ENCODE results near the gene HOOK2. TPM values are rescaled to one million over a fixed set of nuclear protein-coding genes. Genes with fewer than 3 reads are reported as not detected.
A peak's percentile ranks its signal among the peaks of the same experiment; 100 is the strongest.
"Not testable (repeated sequence)": the region's sequence is repeated elsewhere in the genome, so short reads cannot be mapped to it uniquely, and the experiment has no call there.

HOOK2 gene
- total RNA-seq, 2 donors from 2014 or later = 22.6 to 102 TPM

DNA sequence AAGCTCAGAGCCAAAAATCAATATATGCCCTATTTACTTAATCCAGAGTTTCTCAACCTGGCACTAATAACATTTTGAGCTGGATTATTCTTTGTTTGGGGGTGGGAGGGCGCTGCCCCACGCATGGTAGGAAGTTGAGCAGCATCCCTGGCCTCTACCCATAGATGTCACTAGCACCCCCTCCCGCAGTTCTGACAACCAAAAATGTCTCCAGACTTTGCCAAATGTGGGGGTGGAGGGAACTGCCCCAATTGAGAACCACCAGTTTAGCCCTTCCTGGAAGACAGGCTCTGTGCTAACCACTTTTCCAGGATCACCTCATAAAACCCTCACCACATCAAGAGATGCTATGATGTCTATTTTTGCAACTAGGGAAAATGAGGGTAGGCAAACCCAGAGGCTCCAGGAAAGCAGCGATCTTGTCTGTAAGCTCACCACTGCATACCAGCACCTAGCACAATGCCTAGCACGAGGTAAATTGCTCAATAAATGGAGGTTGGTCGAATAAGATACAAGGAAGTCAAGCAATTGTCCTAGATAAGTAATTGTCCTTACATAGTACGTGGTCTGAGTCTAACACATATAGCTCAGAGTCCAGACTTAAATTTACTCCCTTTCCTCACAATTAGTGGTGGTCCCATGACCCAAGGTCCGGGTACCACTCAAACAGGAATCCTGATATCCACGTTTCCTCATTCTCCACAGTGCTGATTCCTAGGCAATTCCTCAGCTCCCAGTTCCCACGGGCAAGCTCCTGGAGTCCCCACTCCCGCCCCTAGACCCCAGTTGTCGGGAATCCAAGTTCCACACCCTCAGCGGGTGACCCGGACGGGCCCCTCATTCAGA is 41.8 kb downstream of the HOOK2 start:
- peak overlapping the region; percentile 81 to 91 for H3K27ac ChIP-seq
- H3K36me3 ChIP-seq = peaks cover 23% of the 10 kb centered on the region
- ATAC-seq (ENCODE audit: insufficient number of reproducible peaks, low FRiP score, low read depth) (no peak), DNase-seq (ENCODE audit: low spot score) (no peak)
- no peaks in the 10 kb centered on the region for H3K9me3 ChIP-seq
- peak overlapping the region; percentile 96 for H3K4me3 ChIP-seq
- TF ChIP-seq, protein P1, sequence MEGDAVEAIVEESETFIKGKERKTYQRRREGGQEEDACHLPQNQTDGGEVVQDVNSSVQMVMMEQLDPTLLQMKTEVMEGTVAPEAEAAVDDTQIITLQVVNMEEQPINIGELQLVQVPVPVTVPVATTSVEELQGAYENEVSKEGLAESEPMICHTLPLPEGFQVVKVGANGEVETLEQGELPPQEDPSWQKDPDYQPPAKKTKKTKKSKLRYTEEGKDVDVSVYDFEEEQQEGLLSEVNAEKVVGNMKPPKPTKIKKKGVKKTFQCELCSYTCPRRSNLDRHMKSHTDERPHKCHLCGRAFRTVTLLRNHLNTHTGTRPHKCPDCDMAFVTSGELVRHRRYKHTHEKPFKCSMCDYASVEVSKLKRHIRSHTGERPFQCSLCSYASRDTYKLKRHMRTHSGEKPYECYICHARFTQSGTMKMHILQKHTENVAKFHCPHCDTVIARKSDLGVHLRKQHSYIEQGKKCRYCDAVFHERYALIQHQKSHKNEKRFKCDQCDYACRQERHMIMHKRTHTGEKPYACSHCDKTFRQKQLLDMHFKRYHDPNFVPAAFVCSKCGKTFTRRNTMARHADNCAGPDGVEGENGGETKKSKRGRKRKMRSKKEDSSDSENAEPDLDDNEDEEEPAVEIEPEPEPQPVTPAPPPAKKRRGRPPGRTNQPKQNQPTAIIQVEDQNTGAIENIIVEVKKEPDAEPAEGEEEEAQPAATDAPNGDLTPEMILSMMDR (IDR thresholded peaks at IDR 0.05) = no peak
- no peaks in the 10 kb centered on the region for H3K27me3 ChIP-seq (replicated peaks; ENCODE audit: insufficient read depth)
- H3K4me1 ChIP-seq (ENCODE audit: control insufficient read depth in 1 of 2, low read depth in 2 of 2) = peaks cover 29 to 43% of the 10 kb centered on the region in 2 donors

DNA sequence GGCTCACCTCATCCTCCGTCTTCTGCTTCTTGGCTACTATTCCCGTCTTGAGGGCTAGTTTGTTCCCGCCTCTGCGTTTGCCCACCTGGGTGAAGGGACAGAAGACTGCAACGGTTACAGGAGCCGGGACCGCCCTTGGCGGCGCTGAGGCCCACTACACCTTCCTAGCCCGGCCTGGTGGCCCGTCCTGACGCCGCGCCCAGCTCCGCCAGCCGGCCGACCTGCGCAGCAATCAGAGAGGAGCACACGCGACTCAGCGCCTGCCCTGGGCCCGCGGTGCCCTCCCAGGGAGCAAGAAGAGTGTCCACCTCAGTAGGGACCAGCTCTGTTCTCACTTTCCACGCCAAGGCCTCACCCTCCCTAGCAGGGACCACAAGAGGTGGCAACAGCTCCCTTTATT is 44.0 kb downstream of the HOOK2 start:
- Histone ChIP-seq H3K4me3 (no peak overlapping the region), H3K9me3 (no peaks in the 10 kb centered on the region), H3K27ac (no peak overlapping the region), H3K4me1 (ENCODE audit: control insufficient read depth in 1 of 2, low read depth in 2 of 2) (peaks cover 19 to 30% of the 10 kb centered on the region in 2 donors), H3K27me3 (replicated peaks; ENCODE audit: insufficient read depth) (no peaks in the 10 kb centered on the region), H3K36me3 (peaks cover 23% of the 10 kb centered on the region)
- DNase-seq (ENCODE audit: low spot score) (no peak), ATAC-seq (ENCODE audit: insufficient number of reproducible peaks, low FRiP score, low read depth) (no peak)
- TF ChIP-seq, protein P1 (IDR thresholded peaks at IDR 0.05) = no peak

DNA sequence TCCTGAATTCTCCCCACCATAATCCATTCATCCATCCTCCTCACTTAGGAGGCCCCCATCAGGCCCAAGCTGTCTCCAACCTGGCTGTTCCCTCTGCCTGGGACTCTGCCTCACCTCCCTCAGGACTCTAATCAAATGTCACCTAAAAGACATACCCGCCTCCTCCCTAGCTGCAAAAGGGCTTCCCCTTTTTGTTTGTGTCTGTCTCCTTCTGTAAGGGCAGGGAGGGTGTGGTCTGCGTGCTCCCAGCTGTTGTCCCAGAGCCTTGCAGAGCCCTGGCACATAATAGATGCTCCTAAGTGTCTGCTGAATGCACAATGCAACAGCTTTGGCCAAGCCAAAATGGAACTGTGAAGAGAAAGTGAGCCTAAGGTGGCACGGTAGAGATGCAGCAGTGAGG is 45.3 kb downstream of the HOOK2 start:
- no peaks in the 10 kb centered on the region for H3K9me3 ChIP-seq
- peaks cover 17 to 27% of the 10 kb centered on the region in 2 donors for H3K4me1 ChIP-seq (ENCODE audit: control insufficient read depth in 1 of 2, low read depth in 2 of 2)
- H3K27ac ChIP-seq = no peak overlapping the region
- no peak overlapping the region for H3K4me3 ChIP-seq
- no peaks in the 10 kb centered on the region for H3K27me3 ChIP-seq (replicated peaks; ENCODE audit: insufficient read depth)
- H3K36me3 ChIP-seq = peaks cover 23% of the 10 kb centered on the region
- TF ChIP-seq, protein P1 (IDR thresholded peaks at IDR 0.05) = no peak
- ATAC-seq (ENCODE audit: insufficient number of reproducible peaks, low FRiP score, low read depth) (no peak), DNase-seq (ENCODE audit: low spot score) (no peak)

DNA sequence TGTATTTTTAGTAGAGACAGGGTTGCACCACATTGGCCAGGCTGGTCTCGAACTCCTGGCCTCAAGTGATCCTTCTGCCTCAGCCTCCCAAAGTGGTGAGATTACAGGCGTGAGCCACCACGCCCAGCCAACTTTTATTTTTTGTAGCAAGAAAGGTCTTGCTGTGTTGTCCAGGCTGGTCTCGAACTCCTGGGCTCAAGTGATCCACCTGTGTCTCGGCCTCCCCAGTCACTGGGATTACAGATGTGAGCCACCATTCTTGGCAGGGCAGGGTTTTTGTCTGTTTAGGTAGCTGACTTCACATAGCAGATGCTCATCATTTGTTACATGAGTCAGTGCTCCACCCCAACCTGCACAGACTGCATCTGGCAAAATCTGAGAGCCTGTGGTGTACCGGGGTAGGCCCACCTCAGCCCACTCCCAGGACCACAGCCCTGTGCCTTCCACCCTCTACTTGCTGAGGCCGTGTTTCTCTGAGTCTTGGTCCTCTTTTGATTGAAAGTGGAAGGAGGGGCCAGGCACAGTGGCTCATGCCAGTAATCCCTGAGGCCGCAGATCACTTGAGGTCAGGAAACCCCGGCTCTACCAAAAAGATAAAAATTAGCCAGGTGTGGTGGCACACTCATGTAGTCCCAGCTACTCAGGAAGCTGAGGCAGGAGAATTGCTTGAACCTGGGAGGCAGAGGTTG is 47.5 kb downstream of the HOOK2 start:
- no peak for ATAC-seq (ENCODE audit: insufficient number of reproducible peaks, low FRiP score, low read depth)
- Histone ChIP-seq H3K4me3 (no peak overlapping the region), H3K27ac (no peak overlapping the region), H3K27me3 (replicated peaks; ENCODE audit: insufficient read depth) (no peaks in the 10 kb centered on the region), H3K36me3 (peaks cover 23% of the 10 kb centered on the region), H3K9me3 (no peaks in the 10 kb centered on the region), H3K4me1 (ENCODE audit: control insufficient read depth in 1 of 2, low read depth in 2 of 2) (peaks cover 16 to 35% of the 10 kb centered on the region in 2 donors)
- TF ChIP-seq, protein P1 (IDR thresholded peaks at IDR 0.05) = no peak
- DNase-seq (ENCODE audit: low spot score) = no peak

DNA sequence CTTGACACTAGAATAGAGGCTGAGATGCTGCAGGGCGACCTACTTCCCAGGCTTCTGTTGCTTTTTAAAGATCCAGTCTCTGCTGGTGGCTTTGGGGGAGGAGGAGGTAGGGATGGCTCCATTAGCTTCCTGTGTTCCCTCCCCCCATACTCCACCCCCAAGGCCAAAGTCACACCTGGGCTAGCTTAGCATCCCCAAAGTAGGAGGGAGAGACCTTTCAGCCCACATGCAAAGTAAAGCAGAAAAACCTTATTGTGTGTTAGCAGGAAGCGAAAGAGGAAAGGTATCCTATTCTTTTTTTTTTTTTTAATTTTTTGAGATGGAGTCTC is 48.4 kb downstream of the HOOK2 start:
- Histone ChIP-seq H3K27me3 (replicated peaks; ENCODE audit: insufficient read depth) (no peaks in the 10 kb centered on the region), H3K4me3 (no peak overlapping the region), H3K4me1 (ENCODE audit: control insufficient read depth in 1 of 2, low read depth in 2 of 2) (peaks cover 10 to 28% of the 10 kb centered on the region in 2 donors), H3K27ac (no peak overlapping the region), H3K9me3 (no peaks in the 10 kb centered on the region), H3K36me3 (peaks cover 23% of the 10 kb centered on the region)
- TF ChIP-seq, protein P1 (IDR thresholded peaks at IDR 0.05) = no peak
- ATAC-seq (ENCODE audit: insufficient number of reproducible peaks, low FRiP score, low read depth) (no peak), DNase-seq (ENCODE audit: low spot score) (no peak)

DNA sequence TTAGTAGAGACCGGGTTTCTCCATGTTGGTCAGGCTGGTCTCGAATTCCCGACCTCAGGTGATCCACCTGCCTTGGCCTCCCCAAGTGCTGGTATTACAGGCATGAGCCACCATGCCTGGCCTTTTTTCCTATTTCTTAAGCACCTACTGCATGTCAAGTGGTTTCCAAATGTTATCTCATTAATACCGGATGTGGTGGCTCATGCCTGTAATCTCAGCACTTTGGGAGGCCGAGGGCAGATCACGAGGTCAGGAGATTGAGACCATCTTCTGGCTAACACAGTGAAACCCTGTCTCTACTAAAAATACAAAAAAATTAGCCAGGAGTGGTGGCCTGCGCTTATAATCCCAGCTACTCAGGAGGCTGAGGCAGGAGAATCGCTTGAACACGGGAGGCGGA is 49.7 kb downstream of the HOOK2 start:
- peaks cover 13 to 31% of the 10 kb centered on the region in 2 donors for H3K4me1 ChIP-seq (ENCODE audit: control insufficient read depth in 1 of 2, low read depth in 2 of 2)
- ATAC-seq (ENCODE audit: insufficient number of reproducible peaks, low FRiP score, low read depth) = not testable (repeated sequence)

More for the DNA sequence above, 49.7 kb downstream of the HOOK2 start:
- not testable (repeated sequence) for H3K4me3 ChIP-seq; DNase-seq (ENCODE audit: low spot score); H3K9me3 ChIP-seq; H3K27me3 ChIP-seq (replicated peaks; ENCODE audit: insufficient read depth); H3K27ac ChIP-seq
- peaks cover 17% of the 10 kb centered on the region for H3K36me3 ChIP-seq
